Breast epithelium (tissue), 3 donors: ENCODE measurements around the gene FAM240A.

Experiments used
- POLR2A ChIP-seq: fragments of 450-650 bp; IDR thresholded peaks from one replicate; pipeline ENCODE4 v1.6.1; 2016; ENCODE audit warnings: antibody characterized with exemption, mild to moderate bottlenecking, moderate library complexity
- TF ChIP-seq, protein P1 (sequence below), 3 donors: fragments of 450-650 bp; IDR thresholded peaks; one replicate each; pipeline ENCODE4 v1.5.1; 2016 to 2017; ENCODE audit warnings: antibody characterized with exemption in 3 of 3, mild to moderate bottlenecking in 3 of 3, moderate library complexity in 3 of 3

DNA sequence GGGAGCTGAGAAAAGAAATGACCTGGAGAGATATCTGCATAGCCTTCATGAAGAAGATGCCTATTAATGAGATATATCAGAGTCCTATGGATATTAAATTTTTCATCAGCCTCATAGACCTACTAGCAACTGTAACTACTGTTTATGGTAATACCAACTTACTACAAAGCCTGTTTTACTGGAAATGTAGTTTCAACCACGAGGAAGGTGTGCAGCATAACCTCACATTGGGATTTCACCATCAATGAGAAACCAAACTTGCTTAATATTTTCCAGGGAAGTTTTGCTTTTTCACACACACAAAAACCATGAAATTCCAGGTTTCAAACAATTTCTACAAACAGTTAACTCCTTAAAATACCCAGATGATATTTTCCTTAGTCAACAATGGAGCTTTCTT, 31.4 kb downstream of the FAM240A start:
- TF ChIP-seq, protein P1, sequence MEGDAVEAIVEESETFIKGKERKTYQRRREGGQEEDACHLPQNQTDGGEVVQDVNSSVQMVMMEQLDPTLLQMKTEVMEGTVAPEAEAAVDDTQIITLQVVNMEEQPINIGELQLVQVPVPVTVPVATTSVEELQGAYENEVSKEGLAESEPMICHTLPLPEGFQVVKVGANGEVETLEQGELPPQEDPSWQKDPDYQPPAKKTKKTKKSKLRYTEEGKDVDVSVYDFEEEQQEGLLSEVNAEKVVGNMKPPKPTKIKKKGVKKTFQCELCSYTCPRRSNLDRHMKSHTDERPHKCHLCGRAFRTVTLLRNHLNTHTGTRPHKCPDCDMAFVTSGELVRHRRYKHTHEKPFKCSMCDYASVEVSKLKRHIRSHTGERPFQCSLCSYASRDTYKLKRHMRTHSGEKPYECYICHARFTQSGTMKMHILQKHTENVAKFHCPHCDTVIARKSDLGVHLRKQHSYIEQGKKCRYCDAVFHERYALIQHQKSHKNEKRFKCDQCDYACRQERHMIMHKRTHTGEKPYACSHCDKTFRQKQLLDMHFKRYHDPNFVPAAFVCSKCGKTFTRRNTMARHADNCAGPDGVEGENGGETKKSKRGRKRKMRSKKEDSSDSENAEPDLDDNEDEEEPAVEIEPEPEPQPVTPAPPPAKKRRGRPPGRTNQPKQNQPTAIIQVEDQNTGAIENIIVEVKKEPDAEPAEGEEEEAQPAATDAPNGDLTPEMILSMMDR (IDR thresholded peaks at IDR 0.05), result no peak
- TF ChIP-seq POLR2A, result no peak
